Measurements from ENCODE around the gene PRC1.
"Not testable (repeated sequence)": the region's sequence is repeated elsewhere in the genome, so short reads cannot be mapped to it uniquely, and the experiment has no call there.

PRC1 gene

GRCh38 chr15:90994417-90995311 lies at the start of gene PRC1:
Gene PRC1, minus strand, starts transcription at chr15:90994535. Its CDS starts 118 bp downstream, at chr15:90994417.
- peak; percentile 97 for DNase-seq (ENCODE audit: low read depth)

- DNase-seq (ENCODE audit: low read depth): no peak
Measured at GRCh38 chr15:91043202-91043874, 49.0 kb upstream of the PRC1 start.

- no peak for DNase-seq (ENCODE audit: low read depth)
Measured at GRCh38 chr15:91040856-91041255, 46.5 kb upstream of the PRC1 start.

DNA sequence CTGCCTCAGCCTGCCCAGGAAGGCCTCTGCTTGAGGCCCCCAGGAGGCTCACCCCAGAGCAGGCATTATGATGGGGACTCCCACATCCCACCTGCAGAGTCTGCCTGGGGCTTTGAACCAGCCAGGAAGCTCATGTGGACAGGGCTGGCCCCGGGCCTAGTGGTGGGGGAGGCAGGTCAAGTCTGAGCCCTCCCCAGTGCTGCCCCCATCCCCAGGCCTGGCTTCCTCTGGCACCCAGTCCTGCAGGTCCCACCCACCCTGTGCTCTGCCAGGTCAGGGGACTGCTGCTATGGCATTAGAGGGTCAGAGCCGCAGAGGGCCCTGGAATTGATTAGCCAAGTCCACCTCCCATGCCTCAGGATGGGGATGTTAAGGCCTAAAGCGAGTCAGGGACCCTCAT lies 45.7 kb upstream of the PRC1 start:
- DNase-seq (ENCODE audit: low read depth): no peak

DNA sequence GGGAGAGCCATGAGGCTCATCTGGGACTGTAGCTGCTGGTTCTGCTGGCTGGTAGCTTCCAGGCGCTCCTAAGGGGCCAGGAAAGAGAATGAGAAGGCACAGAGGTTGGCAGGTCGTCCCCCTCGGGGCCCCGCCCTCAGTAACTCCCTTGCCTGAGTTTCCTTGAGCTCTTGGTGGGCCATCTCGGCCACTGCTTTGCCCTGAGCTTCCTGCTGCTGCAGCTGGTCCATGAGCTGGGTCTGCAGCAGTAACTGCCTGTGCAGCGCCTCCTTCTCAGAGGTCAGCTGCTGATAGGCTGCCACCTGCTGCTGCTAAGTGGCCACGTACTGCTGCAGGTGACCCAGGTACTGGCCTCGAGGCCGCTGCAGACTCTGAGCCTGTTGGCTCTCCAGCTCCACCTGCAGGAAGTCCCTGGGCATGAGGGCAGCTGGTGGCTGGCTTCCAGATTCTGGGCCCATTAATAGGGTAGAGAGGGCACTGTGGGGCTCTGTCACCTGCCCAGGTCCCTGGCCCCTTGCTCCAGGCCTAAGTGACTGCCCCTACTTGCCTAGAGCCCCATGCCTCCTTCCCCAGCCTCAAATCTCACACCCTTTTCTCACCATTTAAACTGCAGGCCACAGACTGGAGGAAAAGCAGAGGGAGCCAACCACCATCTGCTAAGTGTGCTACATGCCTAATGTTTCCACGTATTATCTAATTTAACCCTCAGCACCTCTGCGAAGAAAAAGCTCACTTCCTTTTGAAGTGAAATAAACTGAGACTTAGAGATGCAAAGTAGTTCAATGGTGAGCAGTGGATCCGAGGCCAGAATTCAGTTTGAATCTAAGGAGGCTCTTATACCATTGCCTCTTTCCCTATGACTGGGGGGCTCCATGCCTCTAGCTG lies 38.8 kb upstream of the PRC1 start:
- peak; percentile 29 for DNase-seq (ENCODE audit: low read depth)

GRCh38 chr15:91031796-91032195 lies 37.5 kb upstream of the PRC1 start:
- no peak for DNase-seq (ENCODE audit: low read depth)

- DNase-seq (ENCODE audit: low read depth): no peak
Measured at GRCh38 chr15:91027677-91028076, 33.3 kb upstream of the PRC1 start.

DNA sequence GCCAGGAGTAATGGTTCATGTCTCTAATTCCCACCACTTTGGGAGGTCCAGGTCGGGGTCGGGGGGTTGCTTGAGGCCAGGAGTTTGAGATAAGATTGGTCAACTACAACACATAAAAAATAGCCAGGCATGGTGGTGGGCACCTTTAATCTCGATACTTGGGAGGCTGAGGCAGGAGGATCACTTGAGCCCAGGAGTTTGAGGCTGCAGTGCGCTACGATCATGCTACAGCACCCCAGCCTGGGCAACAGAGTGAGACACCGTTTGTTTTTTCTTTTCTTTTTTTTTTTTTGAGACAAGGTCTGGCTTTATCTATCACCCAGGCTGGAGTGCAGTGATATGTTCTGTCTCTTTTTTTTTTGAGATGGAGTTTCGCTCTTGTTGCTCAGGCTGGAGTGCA lies 29.4 kb upstream of the PRC1 start:
- DNase-seq (ENCODE audit: low read depth): no peak

DNA sequence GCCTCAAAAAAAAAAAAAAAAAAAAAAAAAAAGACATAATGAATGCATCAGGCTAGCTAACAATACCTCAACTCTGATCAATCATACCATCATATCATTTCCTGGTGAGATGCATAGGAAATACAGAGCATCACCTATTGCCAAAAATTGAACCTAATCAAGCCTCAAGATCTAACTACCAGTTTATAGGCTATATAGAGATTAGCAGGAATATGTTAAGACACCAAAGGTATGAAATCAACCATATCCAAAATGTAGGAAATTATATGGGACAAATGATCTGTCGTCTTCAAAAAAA lies 28.4 kb upstream of the PRC1 start:
- no peak for DNase-seq (ENCODE audit: low read depth)

GRCh38 chr15:91022075-91022831 lies 27.9 kb upstream of the PRC1 start, which contains the start of gene VPS33B:
Gene VPS33B, minus strand, starts transcription at chr15:91022594. Its CDS starts 345 bp downstream, at chr15:91022249.
- DNase-seq (ENCODE audit: low read depth): peak; percentile 59

GRCh38 chr15:91021516-91022074 lies 27.3 kb upstream of the PRC1 start:
- DNase-seq (ENCODE audit: low read depth): no peak

GRCh38 chr15:91018158-91018557 lies 23.8 kb upstream of the PRC1 start:
- no peak for DNase-seq (ENCODE audit: low read depth)

DNA sequence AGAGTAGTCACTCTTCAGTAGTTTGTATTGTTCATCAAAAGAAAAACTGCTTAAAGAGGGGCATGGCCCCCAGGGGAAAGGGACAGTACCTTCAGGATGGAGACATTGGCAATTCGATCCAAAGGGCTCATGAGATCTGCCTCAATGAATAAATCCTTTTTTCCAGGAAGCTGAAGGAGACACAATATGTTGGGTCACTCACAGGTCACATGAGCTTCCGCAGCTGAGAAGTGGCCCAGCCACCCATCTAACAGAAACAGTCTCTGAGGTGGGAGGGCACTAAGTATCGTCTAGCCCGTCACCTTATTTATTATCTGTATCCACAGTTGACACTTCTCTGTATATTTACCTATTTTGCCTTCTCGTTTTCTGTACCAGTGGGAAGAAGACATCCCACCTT lies 23.4 kb upstream of the PRC1 start:
- DNase-seq (ENCODE audit: low read depth): no peak

DNA sequence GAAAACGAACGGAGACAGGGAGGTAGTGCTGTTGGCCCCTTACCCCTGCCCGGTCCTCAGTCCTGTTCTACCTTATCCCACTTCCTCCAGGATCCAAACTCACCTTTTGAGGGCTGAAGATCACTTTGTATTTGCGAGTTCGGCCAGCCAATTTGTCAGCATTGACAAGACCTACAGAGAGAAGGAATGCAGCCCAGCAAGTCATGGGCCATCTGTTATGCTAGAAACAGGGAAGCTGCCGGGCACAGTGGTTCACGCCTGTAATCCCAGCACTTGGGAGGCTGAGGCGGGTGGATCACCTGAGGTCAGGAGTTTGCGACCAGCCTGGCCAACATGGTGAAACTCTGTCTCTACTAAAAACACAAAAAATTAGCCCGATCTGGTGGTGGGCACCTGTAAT lies 19.4 kb upstream of the PRC1 start:
- not testable (repeated sequence) for DNase-seq (ENCODE audit: low read depth)

GRCh38 chr15:91007266-91007665 lies 12.9 kb upstream of the PRC1 start:
- DNase-seq (ENCODE audit: low read depth): no peak

DNA sequence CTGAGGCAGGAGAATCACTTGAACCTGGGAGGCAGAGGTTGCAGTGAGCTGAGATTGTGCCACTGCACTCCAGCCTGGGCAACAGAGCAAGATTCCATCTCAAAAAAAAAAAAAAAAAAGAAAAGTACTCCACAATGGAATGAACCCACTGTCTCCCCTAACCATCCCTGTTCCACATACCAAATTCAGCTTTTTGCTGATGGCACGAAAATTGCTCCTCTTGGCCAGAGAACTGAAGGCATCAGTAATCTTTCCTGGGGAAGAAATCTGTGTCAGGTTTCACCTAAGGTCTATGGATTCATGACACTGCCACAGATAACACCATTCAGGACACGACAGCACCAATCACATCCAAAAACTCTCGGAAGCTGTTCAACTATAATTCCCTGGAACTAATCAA lies 6.9 kb upstream of the PRC1 start:
- no peak for DNase-seq (ENCODE audit: low read depth)

GRCh38 chr15:90998737-90999136 lies 4.4 kb upstream of the PRC1 start:
- no peak for DNase-seq (ENCODE audit: low read depth)

- no peak for DNase-seq (ENCODE audit: low read depth)
Measured at GRCh38 chr15:90994059-90994416, 297 bp downstream of the PRC1 start.

DNA sequence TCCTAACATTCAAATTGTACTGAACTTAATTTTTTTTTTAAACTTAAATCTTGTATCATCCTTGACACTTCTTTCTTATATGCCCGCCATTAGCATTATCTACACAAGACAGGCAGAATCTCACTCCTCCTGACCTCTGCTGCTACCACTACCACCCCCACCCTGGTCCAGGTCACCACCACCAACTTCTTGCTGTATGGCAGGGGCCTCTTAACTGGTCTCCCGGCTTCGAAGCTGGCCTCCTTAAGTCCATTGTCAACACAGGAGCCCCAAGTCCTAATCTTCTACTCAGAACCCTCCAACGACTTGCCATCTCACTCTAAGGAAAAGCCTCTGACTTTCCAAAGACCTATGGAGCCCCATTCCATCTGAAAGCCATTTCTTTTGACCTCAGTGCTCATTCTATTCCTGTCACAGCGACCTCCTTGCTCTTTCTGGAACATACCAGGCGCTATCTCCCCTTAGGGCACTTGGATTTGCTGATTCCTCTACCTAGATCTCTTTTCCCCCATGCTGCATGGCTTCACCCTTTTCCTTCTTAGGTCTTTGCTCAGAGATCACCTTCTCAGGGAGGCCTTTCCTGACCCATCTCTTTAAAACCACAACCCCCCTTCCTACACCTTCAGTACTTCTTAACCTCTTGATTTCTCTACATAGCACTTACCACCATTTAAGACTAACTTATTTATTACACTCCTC lies 2.6 kb downstream of the PRC1 start:
- DNase-seq (ENCODE audit: low read depth): no peak

- no peak for DNase-seq (ENCODE audit: low read depth)
Measured at GRCh38 chr15:90990446-90990845, 3.9 kb downstream of the PRC1 start.
